Type B pancreatic cell (in vitro differentiated cells): ENCODE data around the gene CASQ1. TPM values are rescaled to one million over a fixed set of nuclear protein-coding genes. Genes with fewer than 3 reads are reported as not detected.

ENCODE experiments used
- DNase-seq: peaks from one replicate; pipeline ENCODE4 v3.0.0; 2021; ENCODE audit warnings: mixed read lengths; ENCODE audit not compliant: unreplicated experiment; ENCODE audit errors: extremely low spot score
- H3K27ac Mint-ChIP-seq: 2 replicates; pipeline ENCODE4 v1.8.0; 2021; ENCODE audit warnings: mild to moderate bottlenecking, mixed read lengths
- H3K27me3 Mint-ChIP-seq: 2 replicates; pipeline ENCODE4 v1.8.0; 2021; ENCODE audit warnings: mixed read lengths
- H3K36me3 Mint-ChIP-seq: 2 replicates; pipeline ENCODE4 v1.8.0; 2021; ENCODE audit warnings: mixed read lengths
- H3K4me1 Mint-ChIP-seq: one replicate; pipeline ENCODE4 v1.8.0; 2021; ENCODE audit warnings: mixed read lengths; ENCODE audit not compliant: unreplicated experiment
- H3K4me3 Mint-ChIP-seq: 2 replicates; pipeline ENCODE4 v1.8.0; 2021; ENCODE audit warnings: mild to moderate bottlenecking, mixed read lengths
- H3K9me3 Mint-ChIP-seq: 2 replicates; pipeline ENCODE4 v1.8.0; 2021; ENCODE audit warnings: mixed read lengths
- CTCF ChIP-seq: fragments of 200-600 bp; sonication (generic); conservative IDR thresholded peaks from 2 replicates; pipeline ENCODE4 v1.5.0; 2021; ENCODE audit warnings: antibody characterized with exemption, mild to moderate bottlenecking
- total RNA-seq: library from RNA; stranded (reverse); gene quantifications from 2 replicates; pipeline ENCODE4 v1.2.1, GENCODE V29; 2021; ENCODE audit warnings: low replicate concordance

CASQ1 gene
- total RNA-seq, 1 donor from 2014 or later: 0.46 TPM

GRCh38 chr1:160177667-160178066 is 12.7 kb upstream of the CASQ1 start:
- H3K4me1 Mint-ChIP-seq: peaks cover 17% of the 10 kb centered on the region
- H3K4me3 Mint-ChIP-seq: peak overlapping the region; percentile 24
- H3K9me3 Mint-ChIP-seq: peaks cover 4% of the 10 kb centered on the region
- no peak for DNase-seq
- H3K27ac Mint-ChIP-seq: peak overlapping the region; percentile 92
- peaks cover 7% of the 10 kb centered on the region for H3K27me3 Mint-ChIP-seq
- no peaks in the 10 kb centered on the region for H3K36me3 Mint-ChIP-seq
- TF ChIP-seq CTCF: no peak

GRCh38 chr1:160178731-160179130 is 11.6 kb upstream of the CASQ1 start:
- no peak overlapping the region for H3K27ac Mint-ChIP-seq
- H3K4me3 Mint-ChIP-seq: no peak overlapping the region
- peaks cover 4% of the 10 kb centered on the region for H3K9me3 Mint-ChIP-seq
- no peaks in the 10 kb centered on the region for H3K36me3 Mint-ChIP-seq
- no peak for DNase-seq
- H3K4me1 Mint-ChIP-seq: peaks cover 17% of the 10 kb centered on the region
- TF ChIP-seq CTCF: no peak
- H3K27me3 Mint-ChIP-seq: peaks cover 1% of the 10 kb centered on the region

GRCh38 chr1:160179336-160179735 is 11.0 kb upstream of the CASQ1 start:
- Mint-ChIP-seq H3K27ac (peak overlapping the region; percentile 81), H3K4me3 (no peak overlapping the region), H3K36me3 (no peaks in the 10 kb centered on the region), H3K27me3 (no peaks in the 10 kb centered on the region), H3K4me1 (peaks cover 17% of the 10 kb centered on the region), H3K9me3 (peaks cover 4% of the 10 kb centered on the region)
- TF ChIP-seq CTCF: no peak
- no peak for DNase-seq

GRCh38 chr1:160186246-160186645 is 4.1 kb upstream of the CASQ1 start:
- Mint-ChIP-seq H3K4me3 (no peak overlapping the region), H3K27ac (no peak overlapping the region), H3K9me3 (no peaks in the 10 kb centered on the region), H3K4me1 (peaks cover 10% of the 10 kb centered on the region), H3K36me3 (no peaks in the 10 kb centered on the region), H3K27me3 (no peaks in the 10 kb centered on the region)
- TF ChIP-seq CTCF: no peak
- no peak for DNase-seq

- Mint-ChIP-seq H3K4me3 (no peak overlapping the region), H3K4me1 (peaks cover 10% of the 10 kb centered on the region), H3K36me3 (no peaks in the 10 kb centered on the region), H3K27me3 (no peaks in the 10 kb centered on the region), H3K9me3 (no peaks in the 10 kb centered on the region), H3K27ac (no peak overlapping the region)
- DNase-seq: no peak
- TF ChIP-seq CTCF: no peak
Measured at GRCh38 chr1:160186729-160187128, 3.6 kb upstream of the CASQ1 start.

GRCh38 chr1:160187407-160187806 is 3.0 kb upstream of the CASQ1 start:
- no peaks in the 10 kb centered on the region for H3K27me3 Mint-ChIP-seq

More at GRCh38 chr1:160187407-160187806, 3.0 kb upstream of the CASQ1 start:
- no peak for TF ChIP-seq CTCF
- DNase-seq: no peak
- Mint-ChIP-seq H3K4me1 (peaks cover 10% of the 10 kb centered on the region), H3K27ac (no peak overlapping the region), H3K36me3 (no peaks in the 10 kb centered on the region), H3K9me3 (no peaks in the 10 kb centered on the region), H3K4me3 (no peak overlapping the region)
